Fibroblast of peridontal ligament (primary cell): Measurements from ENCODE around the gene TECTA.
A peak's percentile ranks its signal among the peaks of the same experiment; 100 is the strongest.
"Not testable (repeated sequence)": the region's sequence is repeated elsewhere in the genome, so short reads cannot be mapped to it uniquely, and the experiment has no call there.

Source experiments
- DNase-seq: peaks from one replicate; pipeline ENCODE4 v3.0.0-alpha.2; 2010; ENCODE audit errors: extremely low read depth

Gene TECTA

DNA sequence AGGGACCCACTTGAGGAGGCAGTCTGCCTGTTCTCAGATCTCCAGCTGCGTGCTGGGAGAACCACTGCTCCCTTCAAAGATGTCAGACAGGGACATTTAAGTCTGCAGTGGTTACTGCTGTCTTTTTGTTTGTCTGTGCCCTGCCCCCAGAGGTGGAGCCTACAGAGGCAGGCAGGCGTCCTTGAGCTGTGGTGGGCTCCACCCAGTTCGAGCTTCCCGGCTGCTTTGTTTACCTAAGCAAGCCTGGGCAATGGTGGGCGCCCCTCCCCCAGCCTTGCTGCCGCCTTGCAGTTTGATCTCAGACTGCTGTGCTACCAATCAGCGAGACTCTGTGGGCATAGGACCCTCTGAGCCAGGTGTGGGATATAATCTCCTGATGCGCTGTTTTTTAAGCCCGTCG, 76.6 kb downstream of the TECTA start:
- DNase-seq, result not testable (repeated sequence)

DNA sequence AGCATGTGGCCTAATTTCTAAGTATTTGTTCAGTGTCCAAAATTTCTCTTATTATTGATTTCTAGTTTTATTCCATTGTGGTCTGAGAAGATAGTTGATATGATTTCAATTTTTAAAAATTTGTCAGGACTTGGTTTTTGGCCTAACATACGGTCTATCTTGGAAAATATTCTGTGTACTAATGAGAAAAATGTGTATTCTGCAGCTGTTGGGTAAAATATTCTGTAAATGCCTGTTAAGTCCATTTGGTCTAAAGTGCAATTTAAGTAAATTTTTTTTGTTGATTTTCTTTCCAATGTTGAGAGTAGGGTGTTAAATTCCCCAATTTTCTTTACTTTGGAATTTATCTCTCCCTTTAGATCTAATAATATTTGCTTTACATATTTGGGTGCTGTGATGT, 78.3 kb downstream of the TECTA start:
- no peak for DNase-seq

DNA sequence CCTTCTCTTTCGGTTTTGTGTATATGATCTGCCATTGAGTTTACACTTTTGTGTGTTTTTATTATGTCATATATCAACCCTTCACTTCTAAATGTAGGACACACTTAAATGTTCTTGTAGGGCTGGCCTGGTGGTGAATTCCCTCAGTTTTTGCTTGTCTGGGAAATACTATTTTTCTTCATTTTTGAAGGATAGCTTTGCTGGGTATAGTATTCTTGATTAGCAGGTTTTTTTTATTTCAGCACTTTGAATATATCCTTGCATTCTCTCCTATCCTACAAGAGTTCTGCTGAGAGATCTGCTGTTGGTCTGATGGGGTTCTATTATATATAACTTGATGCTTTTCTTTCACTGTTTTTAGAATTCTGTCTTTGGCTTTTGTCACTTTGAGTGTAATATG, 79.1 kb downstream of the TECTA start:
- no peak for DNase-seq

DNA sequence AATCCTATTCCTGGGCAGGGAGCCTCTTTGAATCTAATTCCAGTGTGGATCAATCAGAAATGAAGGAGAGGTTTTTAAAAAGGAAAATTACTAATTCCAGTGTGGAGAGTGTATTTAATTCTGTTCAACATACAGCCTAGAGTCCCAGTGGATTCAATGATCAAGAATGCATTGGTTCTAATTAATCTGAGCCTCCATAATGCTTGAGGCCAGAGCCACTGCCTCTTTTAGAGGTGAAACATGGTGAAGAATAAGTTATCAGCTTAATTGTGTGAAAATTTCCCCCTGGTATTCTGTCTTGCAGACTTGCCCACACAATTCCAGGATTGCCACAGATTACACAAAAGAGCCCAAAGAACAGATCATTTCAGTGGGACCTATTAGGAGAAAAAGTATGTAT, 87.7 kb downstream of the TECTA start:
- no peak for DNase-seq

DNA sequence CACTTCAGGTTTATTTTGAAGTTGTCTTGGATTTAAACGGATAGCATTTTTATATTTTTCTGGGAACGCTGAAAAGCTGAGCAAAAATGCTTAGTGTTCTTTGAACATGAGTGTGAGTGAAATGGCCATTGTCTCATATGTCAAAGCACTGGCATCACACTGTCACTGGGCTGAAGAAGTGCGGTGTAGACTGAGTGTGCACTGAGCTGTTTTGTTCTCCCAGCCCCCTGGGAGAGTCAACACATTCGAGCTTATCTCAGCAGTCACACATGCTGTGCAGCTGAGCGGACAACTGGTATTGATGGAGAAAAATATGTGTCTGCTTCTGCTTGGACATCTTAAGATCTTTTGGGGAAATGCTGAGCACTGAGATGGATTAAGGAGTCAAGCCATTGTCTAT, 90.8 kb downstream of the TECTA start:
- DNase-seq, result no peak

DNA sequence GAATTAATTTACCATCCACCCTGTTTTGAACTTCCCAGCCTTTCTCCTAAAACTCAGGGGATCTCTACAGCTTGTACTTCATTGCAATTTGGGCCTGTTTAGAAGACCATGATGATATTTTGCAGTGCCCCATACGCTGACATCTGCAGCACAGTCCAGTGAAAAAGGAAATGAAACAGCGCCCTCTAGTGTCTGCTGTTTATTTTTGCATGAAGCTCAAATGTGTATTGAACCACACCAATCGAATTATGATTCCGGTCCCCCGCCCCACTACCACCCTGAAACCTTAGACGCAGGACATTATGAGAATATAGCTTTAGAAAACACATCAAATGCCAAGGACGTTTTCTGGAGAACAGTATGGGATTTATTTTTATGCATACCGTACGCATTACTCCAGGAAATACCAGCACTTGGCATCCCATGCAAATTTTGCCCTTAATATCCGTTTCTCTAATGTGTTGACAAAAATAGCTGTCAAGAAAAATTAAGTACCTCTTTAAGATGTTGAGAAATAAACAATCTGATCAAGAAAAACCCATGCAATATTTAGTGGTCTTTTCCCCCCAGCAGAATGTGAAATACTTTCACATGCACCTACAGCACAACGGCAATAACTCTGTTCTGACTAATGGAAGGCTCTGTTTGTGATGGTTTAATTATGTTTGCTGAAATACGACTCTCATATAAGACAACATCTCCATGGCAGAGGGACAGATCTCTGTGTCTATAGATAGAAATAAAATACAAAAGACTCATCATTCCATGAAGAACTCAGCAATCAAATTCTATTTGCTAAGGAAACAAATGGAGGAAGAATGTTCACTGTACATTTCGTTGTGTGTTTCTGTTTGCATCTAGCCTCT, 93.9 kb downstream of the TECTA start:
- peak; percentile 79 for DNase-seq

DNA sequence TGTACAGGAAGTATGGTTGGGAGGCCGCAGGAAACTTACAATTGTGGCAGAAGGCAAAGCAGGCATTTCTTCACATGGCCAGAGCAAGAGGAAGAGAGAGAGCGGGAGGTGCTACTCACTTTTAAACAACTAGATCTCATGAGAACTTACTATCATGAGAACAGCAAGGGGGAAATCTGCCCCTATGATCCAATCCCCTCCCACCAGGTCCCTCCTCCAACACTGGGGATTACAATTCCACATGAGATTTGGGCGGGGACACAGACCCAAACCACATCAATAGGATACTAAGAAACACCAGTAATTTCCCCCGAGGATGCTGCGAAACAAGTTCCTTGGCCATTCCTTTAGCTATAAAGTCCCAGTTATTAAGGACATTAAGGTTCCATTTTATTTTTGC, 97.4 kb downstream of the TECTA start:
- DNase-seq, result no peak

DNA sequence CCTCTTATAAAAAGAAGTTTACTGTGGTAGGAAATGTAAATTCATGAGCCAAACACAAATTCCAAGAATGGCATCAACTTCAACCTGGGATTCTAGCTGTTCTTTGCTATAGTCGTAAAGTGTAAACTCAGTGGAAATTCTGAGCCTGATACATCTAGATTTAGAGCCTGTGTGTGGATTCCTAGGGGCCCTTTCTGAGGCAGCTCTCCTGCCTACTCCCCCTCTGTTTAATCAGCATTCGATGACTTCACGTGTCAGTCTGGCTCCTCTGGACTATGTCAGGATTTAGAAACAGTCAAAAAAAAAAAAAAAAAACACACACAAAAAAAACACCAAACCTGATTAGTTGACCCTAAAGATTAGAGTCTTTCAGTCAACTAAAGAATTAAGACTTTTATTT, 98.5 kb downstream of the TECTA start:
- no peak for DNase-seq

DNA sequence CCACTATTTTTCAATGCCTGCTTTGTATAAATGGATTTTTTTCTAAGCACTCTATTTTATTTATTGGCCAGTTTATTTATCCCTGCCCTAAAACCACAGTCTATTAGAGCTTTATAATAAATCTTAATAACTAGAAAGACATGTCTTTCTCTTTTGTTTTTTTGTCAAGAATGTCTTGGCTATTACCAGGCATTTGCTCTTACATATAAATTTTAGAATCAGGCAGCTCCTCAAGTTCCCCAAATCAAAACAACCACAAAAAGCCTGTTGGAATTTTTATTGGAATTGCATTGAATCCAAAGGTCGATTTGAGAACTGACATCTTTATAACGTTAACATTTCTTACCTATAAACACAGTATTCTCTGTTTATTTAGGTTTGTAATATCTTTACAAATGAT, 105.8 kb downstream of the TECTA start:
- no peak for DNase-seq

DNA sequence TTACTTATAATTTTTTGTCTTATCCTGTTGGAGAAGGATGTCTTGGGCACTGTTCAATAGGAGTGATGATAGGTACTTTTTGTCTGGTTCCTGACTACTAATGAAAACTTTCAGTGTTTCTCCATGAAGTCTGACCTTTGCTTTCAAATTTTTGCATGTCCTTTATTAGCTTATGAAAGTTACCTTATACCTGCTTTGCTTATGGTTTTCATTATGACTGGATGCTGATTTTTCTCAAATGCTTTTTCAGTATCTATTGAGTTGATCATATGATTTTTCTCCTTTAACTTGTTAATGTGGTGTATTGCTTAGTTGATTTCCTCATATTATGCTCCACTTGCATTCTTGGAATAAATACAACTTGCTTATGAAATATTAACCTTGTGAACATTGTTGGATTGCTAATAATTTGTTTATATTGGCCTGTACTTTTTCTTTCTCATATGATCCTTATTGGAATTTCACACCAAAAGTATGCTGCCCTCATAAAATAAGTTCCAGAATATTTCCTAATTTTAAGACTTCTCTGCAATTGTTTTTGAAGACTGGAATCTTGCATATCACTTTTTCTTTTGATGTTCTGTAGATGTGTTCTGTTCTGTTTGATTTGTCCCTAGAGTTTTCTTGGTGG, 106.6 kb downstream of the TECTA start:
- DNase-seq, result no peak

DNA sequence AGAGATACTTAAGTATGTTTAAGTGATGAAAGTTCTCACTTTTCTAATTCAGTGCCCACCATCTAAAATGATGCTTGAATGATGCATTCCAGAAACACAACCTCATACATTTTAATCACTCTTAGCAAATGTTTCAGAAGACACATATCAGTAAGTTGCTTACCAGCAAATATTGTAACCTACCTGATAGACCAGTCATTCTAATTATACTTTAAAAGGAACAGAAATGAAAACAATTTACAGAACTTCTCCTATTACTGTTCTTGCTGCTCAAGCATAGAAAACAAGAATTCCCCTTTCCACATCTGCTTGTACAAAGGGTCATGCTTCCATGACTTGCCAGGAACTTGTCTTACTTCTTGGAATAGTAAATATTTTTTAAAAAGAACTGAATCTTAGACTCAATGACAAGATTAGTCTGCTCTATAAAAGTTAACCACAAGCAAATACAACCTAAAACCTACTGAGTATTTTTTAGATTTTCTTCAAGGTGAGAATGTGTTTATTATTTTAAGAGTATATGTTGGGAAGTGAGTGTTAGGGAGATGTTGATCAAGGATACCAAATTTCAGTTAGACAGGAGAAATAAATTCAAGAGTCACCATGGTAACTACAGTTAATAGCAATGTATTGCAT, 109.5 kb downstream of the TECTA start:
- no peak for DNase-seq

DNA sequence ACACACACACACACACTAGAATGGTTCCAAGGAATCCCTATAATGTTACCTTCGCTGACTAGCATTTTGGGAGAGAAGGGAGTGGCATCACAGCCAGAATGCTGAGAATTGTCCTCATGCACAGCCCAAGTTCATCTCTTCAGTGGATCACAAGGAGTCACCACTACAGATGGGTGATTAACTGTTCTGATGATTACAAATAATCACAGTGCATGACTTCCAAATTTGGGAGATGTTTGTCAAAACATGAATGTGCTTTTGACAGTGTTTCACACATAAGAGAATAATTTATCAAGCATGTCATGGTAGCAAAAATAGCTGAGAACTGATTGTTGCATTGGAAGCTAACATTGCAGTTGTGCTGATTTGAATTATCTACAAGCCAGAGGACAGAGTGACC, 110.6 kb downstream of the TECTA start:
- no peak for DNase-seq

DNA sequence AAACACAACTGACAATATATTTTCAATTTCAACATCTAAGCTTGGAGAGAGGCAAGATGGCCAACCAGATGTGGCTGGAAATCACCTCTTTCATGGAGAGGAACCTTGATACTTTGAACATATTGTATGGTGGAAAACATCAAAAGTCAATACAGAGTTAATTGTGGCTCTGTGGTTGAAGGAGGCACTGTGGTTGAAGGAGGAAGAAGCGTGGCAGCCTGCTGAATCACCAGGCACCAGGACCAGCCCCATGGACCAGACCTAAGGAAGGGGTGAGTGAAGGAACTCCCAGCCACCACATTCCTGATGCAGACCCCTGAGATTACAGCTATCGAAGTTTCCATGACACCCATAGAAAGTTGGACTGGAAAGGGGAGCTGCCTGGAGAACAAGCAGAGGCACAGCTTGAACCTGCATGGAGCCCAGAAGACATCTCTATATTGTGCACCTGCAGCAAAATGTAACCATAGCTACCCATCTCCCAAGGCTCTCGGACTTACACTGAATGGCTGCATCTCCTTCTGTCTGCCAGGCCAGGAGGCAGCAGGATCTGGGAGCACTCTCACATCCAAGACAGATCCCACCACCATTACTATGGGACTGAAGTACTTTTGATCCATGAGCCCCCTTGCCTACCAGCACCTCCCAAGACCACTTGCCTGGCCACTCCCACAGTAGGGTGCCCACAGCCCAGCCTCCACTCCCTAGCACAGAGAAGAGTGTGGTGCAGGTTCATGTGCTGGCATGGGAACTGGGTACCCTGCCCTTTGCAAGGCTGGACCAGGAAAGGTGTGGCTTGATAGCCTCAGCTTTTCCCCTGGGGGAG, 111.7 kb downstream of the TECTA start:
- DNase-seq, result no peak

DNA sequence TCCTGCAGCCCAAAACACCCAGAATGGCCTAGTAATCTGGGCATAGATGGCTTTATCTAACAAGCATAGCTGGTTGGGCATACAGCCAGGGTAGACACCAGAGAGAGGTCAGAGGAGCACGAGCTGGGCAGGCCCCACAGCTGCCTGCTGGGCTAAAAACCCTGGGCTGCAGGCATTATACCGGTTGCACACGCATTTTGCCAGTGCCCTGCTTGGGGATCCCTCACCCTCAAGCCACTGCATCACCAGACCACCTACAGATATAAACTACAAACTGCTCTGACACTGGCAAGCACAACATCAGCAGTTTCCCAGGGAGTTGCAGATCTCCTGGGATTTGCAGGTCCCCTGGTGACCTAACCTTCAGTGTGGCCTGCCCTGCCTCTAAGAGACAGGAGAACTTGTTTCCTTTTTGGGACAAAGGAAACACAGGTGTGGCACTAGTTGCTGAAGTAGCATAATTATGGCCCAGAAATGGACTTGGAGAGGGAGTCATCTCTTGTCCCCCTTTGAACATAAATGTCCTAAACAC, 112.4 kb downstream of the TECTA start:
- DNase-seq, result no peak

DNA sequence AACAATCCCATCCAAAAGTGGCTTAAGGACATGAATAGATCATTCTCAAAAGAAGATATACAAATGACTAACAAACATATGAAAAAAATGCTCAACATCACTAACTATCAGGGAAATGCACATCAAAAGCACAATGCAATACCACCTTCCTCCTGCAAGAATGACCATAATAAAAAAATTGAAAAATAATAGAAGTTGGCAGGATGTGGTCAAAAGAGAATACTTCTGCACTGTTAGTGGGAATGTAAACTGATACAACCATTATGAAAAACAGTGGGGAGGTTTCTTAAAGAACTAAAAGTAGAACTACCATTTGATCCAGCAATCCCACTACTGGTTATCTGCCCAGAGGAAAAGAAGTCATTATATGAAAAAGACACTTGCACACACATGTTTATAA, 113.8 kb downstream of the TECTA start:
- DNase-seq, result no peak

DNA sequence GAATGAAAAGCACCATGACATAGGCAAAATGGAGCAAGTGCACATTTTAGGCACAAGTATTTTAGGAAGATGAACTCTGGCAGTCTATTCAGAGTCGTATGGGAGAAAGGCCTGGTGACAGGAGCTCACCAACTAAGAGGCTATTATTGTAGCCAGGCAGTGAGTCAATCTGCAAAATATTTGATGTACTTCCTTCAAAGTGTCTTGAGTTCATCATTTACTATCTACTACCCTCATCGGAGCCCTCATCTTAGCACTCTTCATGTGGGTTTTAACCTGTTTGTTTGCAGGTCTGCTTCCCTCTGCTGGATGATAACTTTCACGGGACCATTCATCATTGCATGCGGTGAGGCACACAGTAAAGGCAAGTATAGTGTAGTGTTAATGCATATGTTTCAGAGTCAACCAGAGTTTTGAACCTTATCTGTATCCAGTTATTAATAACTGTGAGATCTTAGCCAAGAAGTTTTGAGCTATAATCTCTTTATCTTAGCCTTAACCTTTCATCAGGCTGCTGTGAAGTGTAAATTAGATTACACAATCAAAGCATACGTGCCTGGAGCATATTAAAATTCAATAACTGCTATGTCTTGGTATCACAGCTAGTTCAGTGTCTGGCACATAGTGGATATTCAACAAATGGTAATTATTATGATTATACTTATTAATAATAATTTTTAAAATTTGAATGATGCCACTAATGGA, 120.6 kb downstream of the TECTA start:
- DNase-seq, result no peak

DNA sequence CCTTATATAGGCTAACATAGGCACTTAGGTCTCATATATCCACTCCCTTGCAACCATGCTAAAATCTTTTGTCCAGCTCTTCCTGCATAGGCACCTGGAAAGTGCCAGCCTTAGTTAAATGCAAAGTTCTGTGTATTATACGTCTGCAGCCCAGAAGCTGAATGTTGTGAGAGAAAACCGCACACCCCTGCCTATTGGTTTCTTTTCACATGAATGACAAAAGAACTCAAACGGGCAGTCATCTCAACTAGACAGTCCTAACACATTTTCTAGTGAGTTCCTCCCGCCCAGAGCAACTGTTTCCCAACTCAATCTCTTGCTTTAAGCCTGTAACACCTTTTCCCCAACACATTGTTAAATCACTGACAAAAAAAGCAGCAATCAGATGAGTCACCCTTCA, 122.1 kb downstream of the TECTA start:
- no peak for DNase-seq

DNA sequence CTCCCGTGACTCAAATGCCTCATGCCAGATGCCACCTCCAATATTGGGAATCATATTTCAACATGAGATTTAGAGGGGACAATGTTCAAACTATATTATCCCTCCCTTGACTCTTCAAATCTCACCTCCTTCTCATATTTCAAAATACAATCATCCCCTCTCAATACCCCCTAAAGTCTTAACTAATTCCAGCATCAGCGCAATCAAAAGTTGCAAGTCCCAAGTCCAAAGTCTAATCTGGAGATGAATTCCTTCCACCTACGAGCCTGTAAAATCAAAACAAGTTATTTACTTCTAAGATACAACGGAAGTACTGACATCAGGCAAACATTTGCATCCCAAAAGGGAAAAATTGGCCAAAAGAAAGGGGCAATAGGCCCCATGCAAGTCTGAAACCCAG, 124.3 kb downstream of the TECTA start:
- no peak for DNase-seq

DNA sequence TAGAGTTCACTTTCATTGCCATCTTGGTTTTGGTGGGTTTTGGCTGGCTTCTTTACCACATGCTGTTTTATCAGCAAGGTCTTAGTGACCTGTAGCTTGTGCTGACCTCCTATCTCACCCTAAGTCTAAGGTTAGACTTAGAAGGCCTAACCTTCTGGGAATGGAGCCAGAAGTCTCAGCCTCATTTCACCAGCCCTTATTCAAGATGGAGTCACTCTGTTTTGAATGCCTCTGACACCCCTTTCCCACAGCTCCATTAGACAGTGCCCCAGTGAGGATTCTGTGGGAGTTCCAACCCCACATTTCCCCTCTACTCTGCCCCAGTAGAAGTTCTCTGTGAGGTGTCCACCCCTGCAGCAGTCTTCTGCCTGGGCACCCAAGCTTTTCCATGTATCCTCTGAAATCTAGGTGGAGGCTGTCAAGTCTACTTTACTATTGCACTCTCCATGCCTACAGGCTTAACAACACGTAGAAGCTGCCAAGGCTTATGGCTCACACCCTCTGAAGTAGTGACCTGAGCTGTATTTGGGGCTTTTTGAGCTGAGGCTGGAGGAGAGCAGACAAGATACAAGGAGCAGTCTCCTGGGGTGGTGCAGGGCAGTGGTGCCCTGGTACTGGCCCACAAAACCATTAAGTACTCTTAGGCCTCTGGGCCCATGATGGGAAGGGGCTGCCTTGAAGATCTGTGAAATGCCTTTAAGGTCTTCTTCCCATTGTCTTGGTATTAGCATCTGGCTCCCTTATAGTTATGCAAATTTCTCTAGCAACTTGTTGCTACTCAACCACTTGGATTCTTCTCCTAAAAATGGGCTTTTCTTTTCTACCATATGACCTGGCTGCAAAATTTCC, 125.6 kb downstream of the TECTA start:
- no peak for DNase-seq

DNA sequence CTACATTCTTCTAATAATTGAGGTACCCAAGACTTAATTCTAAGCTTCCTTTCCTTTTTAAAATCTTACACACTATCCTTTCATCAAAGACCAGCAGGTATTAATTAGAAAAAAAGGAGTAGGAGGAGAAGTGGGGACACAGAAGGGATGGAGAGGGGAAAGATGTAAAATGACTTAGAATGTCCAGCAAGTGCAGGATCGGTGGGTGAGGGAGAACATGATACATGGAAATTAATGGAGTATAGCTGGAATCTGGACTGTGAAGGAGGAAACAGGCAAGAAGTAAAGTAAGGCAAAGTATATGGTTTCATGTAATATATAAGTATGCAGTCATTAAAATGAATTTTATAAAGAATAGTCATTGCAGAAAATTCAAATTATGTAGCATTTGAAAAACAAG, 127.8 kb downstream of the TECTA start:
- DNase-seq, result no peak
